H1 (cell line): ENCODE data around the gene PCBP2. TPM values are rescaled to one million over a fixed set of nuclear protein-coding genes. Genes with fewer than 3 reads are reported as not detected.
A peak's percentile ranks its signal among the peaks of the same experiment; 100 is the strongest.

Experiments used
- CTCF ChIA-PET: fragments of 300-600 bp; sonication (Branson Sonifier 250); formaldehyde crosslinking; loops from one replicate; lab custom pipeline; 2021; ENCODE audit not compliant: partially characterized antibody; lab: Charles Lee
- POLR2A ChIA-PET: fragments of 300-600 bp; sonication (Branson Sonifier 250); formaldehyde crosslinking; loops from one replicate; lab custom pipeline; 2021; ENCODE audit warnings: inconsistent platforms; ENCODE audit not compliant: partially characterized antibody; lab: Charles Lee
- DNase-seq, 2 experiments: peaks; one replicate each; pipeline versions ENCODE4 v3.0.0 to v3.0.0-alpha.2; 2010 to 2022; ENCODE audit warnings: low spot score in 2 of 2, low read depth in 1 of 2, mixed read lengths in 1 of 2
- FAIRE-seq: peaks from 2 replicates; lab custom pipeline; 2011; peaks lifted over from hg19 to GRCh38; lab: Jason Lieb, UNC
- H2AFZ ChIP-seq: 2 replicates; pipeline ENCODE4 v1.8.1; 2012; ENCODE audit warnings: low read length, inconsistent platforms
- H2AK5ac ChIP-seq: 2 replicates; pipeline ENCODE4 v1.6.1; 2013; ENCODE audit warnings: low read depth, low read length
- H2BK120ac ChIP-seq: replicated peaks from 2 replicates; pipeline ENCODE3; 2013; ENCODE audit warnings: low read depth, low read length, inconsistent platforms
- H2BK12ac ChIP-seq: 2 replicates; pipeline ENCODE4 v1.6.1; 2013; ENCODE audit warnings: low read depth, low read length
- H2BK15ac ChIP-seq: 2 replicates; pipeline ENCODE4 v1.6.1; 2013; ENCODE audit warnings: low read length
- H2BK20ac ChIP-seq: 2 replicates; pipeline ENCODE4 v1.6.1; 2013; ENCODE audit warnings: low read length
- H2BK5ac ChIP-seq: 2 replicates; pipeline ENCODE4 v1.6.1; 2013; ENCODE audit warnings: low read depth, low read length
- H3K14ac ChIP-seq: 2 replicates; pipeline ENCODE4 v1.6.1; 2013; ENCODE audit warnings: inconsistent platforms; ENCODE audit not compliant: insufficient read length
- H3K18ac ChIP-seq: 2 replicates; pipeline ENCODE4 v1.6.1; 2013; ENCODE audit warnings: low read length; ENCODE audit errors: extremely low read depth
- H3K23ac ChIP-seq: 2 replicates; pipeline ENCODE4 v1.6.1; 2013; ENCODE audit warnings: inconsistent platforms; ENCODE audit not compliant: insufficient read length
- H3K23me2 ChIP-seq: 2 replicates; pipeline ENCODE4 v1.6.1; 2013; ENCODE audit warnings: low read depth, low read length
- H3K27ac ChIP-seq: 2 replicates; pipeline ENCODE4 v1.6.1; 2011; ENCODE audit warnings: low read depth, low read length, inconsistent platforms
- H3K27me3 ChIP-seq, 4 experiments: replicated peaks in 1 of 4; 1 replicate in 1 of 4; 2 replicates in 3 of 4; pipeline versions ENCODE4 v1.6.1 to v1.8.1; 2011 to 2013; ENCODE audit warnings: low read length in 3 of 4, mild to moderate bottlenecking in 3 of 4, inconsistent platforms in 2 of 4, mixed read lengths in 2 of 4, moderate library complexity in 1 of 4; ENCODE audit not compliant: control insufficient read depth in 3 of 4, insufficient read depth in 3 of 4; ENCODE audit errors: extremely low read depth in 1 of 4
- H3K36me3 ChIP-seq, 4 experiments: 2 replicates each; pipeline versions ENCODE4 v1.6.1 to v1.8.1; 2011 to 2013; ENCODE audit warnings: mild to moderate bottlenecking in 4 of 4, low read length in 3 of 4, moderate library complexity in 2 of 4, control low read depth in 1 of 4, inconsistent platforms in 1 of 4; ENCODE audit not compliant: insufficient read depth in 4 of 4, control insufficient read depth in 2 of 4
- H3K4ac ChIP-seq: replicated peaks from 2 replicates; pipeline ENCODE3; 2013; ENCODE audit warnings: low read length, low read depth, mixed read lengths, inconsistent platforms; ENCODE audit not compliant: insufficient read length
- H3K4me1 ChIP-seq, 4 experiments: replicated peaks in 1 of 4; 1 replicate in 1 of 4; 2 replicates in 3 of 4; pipeline versions ENCODE4 v1.6.1 to v1.8.1; 2011 to 2013; ENCODE audit warnings: low read length in 3 of 4, inconsistent platforms in 2 of 4, mixed read lengths in 1 of 4; ENCODE audit not compliant: insufficient read depth in 4 of 4, control insufficient read depth in 3 of 4
- H3K4me2 ChIP-seq, 2 experiments: 2 replicates each; pipeline versions ENCODE4 v1.6.1 to v1.8.1; 2011 to 2013; ENCODE audit warnings: low read depth in 2 of 2, low read length in 2 of 2, control low read depth in 1 of 2, inconsistent platforms in 1 of 2, mild to moderate bottlenecking in 1 of 2; ENCODE audit not compliant: insufficient read depth in 1 of 2
- H3K4me3 ChIP-seq, 4 experiments: fragments of 200-600, 300-600 bp in 1 of 4; sonication (generic), shearing (Covaris generic), sonication (Bioruptor Twin) in 1 of 4; 2 replicates each; pipeline versions ENCODE4 v1.5.1 to v1.8.1; 2011 to 2016; ENCODE audit warnings: low read length in 4 of 4, low read depth in 3 of 4, control low read depth in 2 of 4, inconsistent platforms in 2 of 4, mild to moderate bottlenecking in 2 of 4, mixed read lengths in 1 of 4, moderate library complexity in 1 of 4; ENCODE audit not compliant: insufficient read depth in 2 of 4; ENCODE audit errors: extremely low read depth in 1 of 4
- H3K56ac ChIP-seq: replicated peaks from 2 replicates; pipeline ENCODE3; 2013; ENCODE audit warnings: low read depth, mild to moderate bottlenecking, mixed read lengths, low read length, inconsistent platforms; ENCODE audit not compliant: insufficient read length
- H3K79me1 ChIP-seq: 2 replicates; pipeline ENCODE4 v1.6.1; 2013; ENCODE audit warnings: low read depth, low read length, control low read depth
- H3K79me2 ChIP-seq, 2 experiments: 2 replicates each; pipeline versions ENCODE4 v1.6.1 to v1.8.1; 2012 to 2013; ENCODE audit warnings: low read length in 2 of 2, mild to moderate bottlenecking in 2 of 2, inconsistent platforms in 1 of 2; ENCODE audit not compliant: insufficient read depth in 2 of 2, control insufficient read depth in 1 of 2
- H3K9ac ChIP-seq, 4 experiments: replicated peaks in 1 of 4; 1 replicate in 1 of 4; 2 replicates in 3 of 4; pipeline versions ENCODE4 v1.6.1 to v1.8.1; 2011 to 2013; ENCODE audit warnings: low read depth in 3 of 4, low read length in 3 of 4, control low read depth in 2 of 4, mild to moderate bottlenecking in 2 of 4, moderate library complexity in 2 of 4, inconsistent platforms in 1 of 4; ENCODE audit errors: extremely low read depth in 1 of 4
- H3K9me3 ChIP-seq, 2 experiments: 2 replicates each; pipeline versions ENCODE4 v1.6.1 to v1.8.1; 2012 to 2013; ENCODE audit warnings: mild to moderate bottlenecking in 2 of 2, moderate library complexity in 2 of 2, control low read depth in 1 of 2, inconsistent platforms in 1 of 2, low read depth in 1 of 2, low read length in 1 of 2, mixed read lengths in 1 of 2; ENCODE audit not compliant: insufficient read depth in 2 of 2
- H4K20me1 ChIP-seq, 2 experiments: replicated peaks in 1 of 2; 2 replicates each; pipeline versions ENCODE3 to v1.8.1; 2011 to 2013; ENCODE audit warnings: inconsistent platforms in 2 of 2, low read length in 2 of 2, mild to moderate bottlenecking in 1 of 2; ENCODE audit not compliant: insufficient read depth in 2 of 2, control insufficient read depth in 1 of 2
- H4K5ac ChIP-seq: 2 replicates; pipeline ENCODE4 v1.6.1; 2013; ENCODE audit warnings: low read length, low read depth, mixed read lengths, inconsistent platforms; ENCODE audit not compliant: insufficient read length
- H4K8ac ChIP-seq: 2 replicates; pipeline ENCODE4 v1.8.0; 2013; ENCODE audit warnings: mild to moderate bottlenecking, moderate library complexity, low read length, inconsistent platforms; ENCODE audit not compliant: insufficient read depth; ENCODE audit errors: extremely low read depth
- H4K91ac ChIP-seq: replicated peaks from 2 replicates; pipeline ENCODE3; 2013; ENCODE audit warnings: low read length, mixed read lengths, inconsistent platforms; ENCODE audit not compliant: insufficient read length
- NANOG ChIP-seq: IDR thresholded peaks from 2 replicates; pipeline ENCODE4 v1.6.1; 2011; ENCODE audit warnings: low read length, low read depth, mild to moderate bottlenecking, inconsistent platforms; ENCODE audit not compliant: insufficient read depth, poor library complexity, severe bottlenecking
- POLR2A ChIP-seq, 2 experiments: IDR thresholded peaks; 1 replicate in 1 of 2; 2 replicates in 1 of 2; pipeline ENCODE4 v1.6.1; 2011; ENCODE audit warnings: low read depth in 2 of 2, low read length in 2 of 2, mild to moderate bottlenecking in 2 of 2; ENCODE audit errors: control extremely low read depth in 1 of 2
- WGBS, 2 experiments: shearing (Covaris generic) in 1 of 2; methylation state at CpG; one replicate each; pipeline versions ENCODE4 v1.1.6 to v1.1.7; 2013 to 2015; ENCODE audit warnings: low lambda C conversion rate in 2 of 2, mixed read lengths in 2 of 2, inconsistent platforms in 1 of 2, low coverage in 1 of 2, missing lambda C conversion rate in 1 of 2; ENCODE audit not compliant: insufficient replicate concordance in 2 of 2, insufficient coverage in 1 of 2, insufficient read length in 1 of 2; ENCODE audit errors: extremely low coverage in 1 of 2, missing lambda C conversion rate in 1 of 2; 5-methylcytosine and 5-hydroxymethylcytosine counted together
- polyA plus RNA-seq, 7 experiments: library from polyadenylated mRNA; depleted of rRNA in 3 of 7; stranded (reverse) in 5 of 7; unstranded in 2 of 7; fragments of >200 nt in 5 of 7; fragments of 200-250 nt in 2 of 7; gene quantifications; 1 replicate in 5 of 7; 2 replicates in 1 of 7; 4 replicates in 1 of 7; pipeline versions ENCODE4 v1.2.1 to v1.2.3, GENCODE V29; 2011 to 2013; ENCODE audit warnings: missing spikeins in 2 of 7, mixed read lengths in 2 of 7
- total RNA-seq: library from RNA; stranded (reverse); fragmentation: NEBNext Ultra II Directional; extraction: Animal tissue kit (Norgen Biotek cat#: 25700); gene quantifications from 2 replicates; pipeline ENCODE4 v1.2.1, GENCODE V29; 2021

Gene PCBP2
- total and polyA plus RNA-seq, 2 of the 8 experiments (the other 6 are each of a cell fraction or from before 2014, with no cell fraction given): 470 to 1,123 TPM

GRCh38 chr12:53474077-53474476 is 22.2 kb downstream of the PCBP2 start:
- H2AFZ ChIP-seq: no peak overlapping the region
- 95% methylated on average over 2 of the region's 2 CpGs; no CpG with 5 or more reads in 1 of the 2 experiments for WGBS, 2 experiments
- no peak overlapping the region for H3K56ac ChIP-seq
- no peak overlapping the region; a peak in 1 of 7 replicates for H3K9ac ChIP-seq
- H3K4me2 ChIP-seq: no peak overlapping the region
- no peak for FAIRE-seq
- ChIA-PET CTCF (interaction anchor here (1.0 to 5.3 kb wide), 9 partner anchors 8 to 272 kb away, joined by 3 to 57 read pairs (median 3); partner anchors contain the start of gene AAAS), POLR2A (interaction anchor here (0.7 to 67.0 kb wide), 6 partner anchors 6 to 150 kb away, joined by 3 to 3397 read pairs (median 6); partner anchors contain the start of genes MAP3K12, NPFF, PCBP2 and PRR13)
- no peaks in the 10 kb centered on the region; the same call in none of the 2 replicates for H3K79me1 ChIP-seq
- H3K14ac ChIP-seq: no peak overlapping the region
- TF ChIP-seq POLR2A (IDR thresholded peaks at IDR 0.05; ENCODE audit: control extremely low read depth in 1 of 2, low read depth in 2 of 2, low read length in 2 of 2): 0 out of 3 replicates have a peak, but pooled peaks of 1 of the 2 experiments have one; percentile 2
- no peak for TF ChIP-seq NANOG
- H2BK20ac ChIP-seq: no peak overlapping the region
- peaks cover 0 to 47% of the 10 kb centered on the region in 2 experiments; a peak in 2 of 4 replicates for H3K79me2 ChIP-seq
- no peak overlapping the region; the same call in 1 of the 2 replicates for H3K27ac ChIP-seq
- no peak overlapping the region for H4K91ac ChIP-seq
- DNase-seq: no peak
- no peak overlapping the region for H2BK120ac ChIP-seq
- H3K9me3 ChIP-seq: no peaks in the 10 kb centered on the region
- H4K20me1 ChIP-seq: peaks cover 21 to 31% of the 10 kb centered on the region in 2 experiments
- no peaks in the 10 kb centered on the region for H3K27me3 ChIP-seq
- H3K4me1 ChIP-seq: peaks cover 0 to 6% (median 1%) of the 10 kb centered on the region in 4 experiments; a peak in 3 of 7 replicates
- no peak overlapping the region for H4K8ac ChIP-seq
- H3K18ac ChIP-seq: no peak overlapping the region
- no peak overlapping the region for H2BK12ac ChIP-seq
- H3K23ac ChIP-seq: no peak overlapping the region
- H4K5ac ChIP-seq: no peak overlapping the region
- no peak overlapping the region for H2BK15ac ChIP-seq
- H2BK5ac ChIP-seq: no peak overlapping the region
- no peak overlapping the region for H3K4me3 ChIP-seq
- H3K36me3 ChIP-seq: peaks cover 58 to 99% (median 86%) of the 10 kb centered on the region in 4 experiments
- no peak overlapping the region for H2AK5ac ChIP-seq
- no peaks in the 10 kb centered on the region for H3K23me2 ChIP-seq
- no peak overlapping the region for H3K4ac ChIP-seq
